T-helper 1 cell treated with Interleukin-12 subunit alpha and Interleukin-12 subunit beta and Interleukin-4 antibody, amounts not matched to agents 30 ng/mL and 1 ng/mL, for 36 hours (primary cell): ENCODE measurements around the gene PARS2. TPM values are rescaled to one million over a fixed set of nuclear protein-coding genes. Genes with fewer than 3 reads are reported as not detected.

Experiments
- intact Hi-C: fragments of 100-400 bp; cut with micrococcal nuclease; formaldehyde crosslinking; loops from one replicate; pipeline ENCODE4 v1.15.1; 2024
- total RNA-seq: library from RNA; stranded (reverse); gene quantifications from 2 replicates; pipeline ENCODE4 v1.2.3, GENCODE V29; 2022

Gene PARS2
- 5.0 and 5.6 TPM in 2 replicates for total RNA-seq

DNA sequence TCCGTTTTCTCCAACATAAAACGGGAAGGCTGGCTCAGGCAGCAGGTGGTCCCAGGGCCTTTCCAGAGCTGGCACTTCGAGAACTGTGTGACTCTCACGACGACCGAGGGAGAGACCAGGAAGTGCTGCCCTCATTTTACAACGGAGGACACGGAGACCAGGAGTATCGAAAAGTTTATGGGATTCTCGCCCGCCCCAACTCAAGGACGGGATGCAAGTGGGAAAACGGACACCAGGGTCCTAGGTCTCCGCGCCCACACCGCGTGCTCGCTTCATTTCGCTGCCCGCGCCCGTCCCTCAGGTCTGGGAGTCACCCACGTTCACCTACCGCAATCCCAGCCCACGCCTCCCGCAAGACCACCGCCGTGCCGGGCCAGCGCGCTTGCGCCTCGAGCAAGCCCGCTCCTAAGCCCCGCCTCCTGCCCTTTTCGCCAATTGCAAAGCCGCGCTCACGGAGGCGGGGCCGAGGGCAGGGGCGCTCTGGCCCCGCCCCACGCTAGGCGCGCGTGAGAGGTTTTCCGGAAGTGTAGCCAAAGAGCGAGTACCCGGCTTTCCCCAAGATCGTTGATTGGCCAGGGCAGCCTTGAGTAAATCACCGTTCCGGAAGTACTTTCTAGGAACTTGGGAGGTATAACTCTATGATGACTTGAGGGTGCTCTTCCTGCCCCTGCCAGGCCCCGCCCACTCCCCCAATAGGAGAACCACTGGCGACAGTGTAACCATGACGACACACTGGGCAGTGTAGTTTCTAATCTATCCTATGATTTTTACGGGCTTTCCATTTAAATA lies at the start of gene PARS2:
TSS of gene PARS2 (minus strand) at position 391 of the 789 bp plus-strand sequence. CDS start 5,362 bp downstream, outside the sequence.
- intact Hi-C loops: loop anchor here (1.0 to 5.0 kb wide), 12 partner anchors 37 to 1437 kb away; partner anchors contain the start of genes CYB5RL, DHCR24, LRP8 and MRPL37

DNA sequence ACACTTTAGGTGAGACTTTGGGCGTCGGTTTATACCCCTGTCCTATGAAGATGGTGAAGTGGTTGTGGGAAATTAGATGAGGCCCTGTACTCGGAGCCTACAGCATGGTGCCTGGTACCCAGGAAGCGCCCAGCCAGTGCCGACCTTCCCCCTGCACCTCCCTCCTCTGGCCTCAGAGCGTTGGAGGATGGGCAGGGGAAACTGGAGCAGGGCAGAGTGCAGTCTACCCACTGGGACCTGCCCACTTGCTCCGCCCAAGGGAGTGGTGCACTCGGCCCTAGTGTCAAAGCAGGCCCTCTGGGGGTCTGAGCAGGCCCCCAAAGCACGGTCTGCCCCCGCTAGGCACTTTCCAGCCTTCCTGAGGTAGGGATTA lies 49.8 kb upstream of the PARS2 start:
- intact Hi-C loops: no loop called here

DNA sequence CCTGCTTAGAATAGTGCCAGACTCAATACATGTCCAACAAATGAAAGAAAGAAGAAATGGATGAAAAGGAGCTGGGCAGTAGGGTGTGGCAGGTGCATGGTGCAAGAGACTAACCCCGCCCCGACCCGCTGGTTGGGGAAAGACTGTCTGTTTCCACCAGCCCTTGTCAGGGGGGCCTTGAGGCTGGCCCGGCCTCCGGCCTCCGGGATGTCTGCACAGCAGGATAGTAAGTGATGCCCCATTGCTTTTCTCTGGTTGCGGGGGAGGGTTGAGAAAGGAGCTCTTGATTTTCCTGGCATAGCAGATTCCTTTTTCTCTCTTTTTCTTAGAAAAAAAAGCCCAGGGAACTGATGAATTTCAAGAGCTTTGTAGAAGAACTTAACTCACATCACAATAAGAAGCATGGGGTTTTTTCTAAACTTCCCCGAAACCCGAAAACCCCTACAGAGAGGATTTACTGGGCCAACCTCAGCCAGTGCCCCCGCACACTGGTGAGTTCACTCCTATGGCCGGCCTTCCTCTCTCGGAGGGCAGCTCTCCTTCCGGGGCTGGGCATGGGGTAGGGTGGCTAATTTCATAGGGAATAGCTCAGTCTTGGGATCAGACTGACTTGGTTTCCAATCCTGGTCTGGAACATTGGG lies 49.3 kb upstream of the PARS2 start:
- intact Hi-C loops: no loop called here

DNA sequence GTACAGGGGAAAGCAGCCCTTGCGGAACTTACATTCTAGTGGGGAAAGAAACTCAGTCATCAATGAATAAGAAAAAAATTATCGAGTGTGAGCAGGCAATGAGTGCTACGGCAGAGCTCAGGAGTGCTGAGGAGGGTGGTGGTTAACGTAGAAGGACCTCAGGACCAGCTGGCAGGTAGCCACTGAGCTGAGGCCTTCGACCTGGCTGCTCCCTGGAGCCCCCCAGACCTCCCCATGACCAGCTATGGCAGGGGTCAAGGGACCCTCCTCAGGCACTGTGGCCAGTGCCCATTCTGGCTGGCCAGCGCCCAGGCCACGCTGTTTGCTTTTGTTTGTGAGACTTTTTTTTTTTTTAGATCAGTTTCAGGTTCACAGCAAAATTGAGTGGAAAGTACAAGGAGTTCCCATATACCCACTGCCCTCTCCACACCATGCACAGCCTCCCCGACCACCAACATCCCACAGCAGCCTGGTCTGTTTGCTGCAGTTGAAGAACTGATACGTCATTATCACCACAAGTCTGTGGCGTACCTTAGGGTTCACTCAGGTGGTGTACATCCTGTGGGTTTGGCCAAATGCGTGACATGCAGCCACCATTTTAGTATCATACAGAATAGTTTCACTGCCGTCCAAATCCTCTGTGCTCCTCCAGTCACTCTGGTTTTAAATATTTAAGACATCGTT lies 48.6 kb upstream of the PARS2 start:
- intact Hi-C loops: no loop called here

DNA sequence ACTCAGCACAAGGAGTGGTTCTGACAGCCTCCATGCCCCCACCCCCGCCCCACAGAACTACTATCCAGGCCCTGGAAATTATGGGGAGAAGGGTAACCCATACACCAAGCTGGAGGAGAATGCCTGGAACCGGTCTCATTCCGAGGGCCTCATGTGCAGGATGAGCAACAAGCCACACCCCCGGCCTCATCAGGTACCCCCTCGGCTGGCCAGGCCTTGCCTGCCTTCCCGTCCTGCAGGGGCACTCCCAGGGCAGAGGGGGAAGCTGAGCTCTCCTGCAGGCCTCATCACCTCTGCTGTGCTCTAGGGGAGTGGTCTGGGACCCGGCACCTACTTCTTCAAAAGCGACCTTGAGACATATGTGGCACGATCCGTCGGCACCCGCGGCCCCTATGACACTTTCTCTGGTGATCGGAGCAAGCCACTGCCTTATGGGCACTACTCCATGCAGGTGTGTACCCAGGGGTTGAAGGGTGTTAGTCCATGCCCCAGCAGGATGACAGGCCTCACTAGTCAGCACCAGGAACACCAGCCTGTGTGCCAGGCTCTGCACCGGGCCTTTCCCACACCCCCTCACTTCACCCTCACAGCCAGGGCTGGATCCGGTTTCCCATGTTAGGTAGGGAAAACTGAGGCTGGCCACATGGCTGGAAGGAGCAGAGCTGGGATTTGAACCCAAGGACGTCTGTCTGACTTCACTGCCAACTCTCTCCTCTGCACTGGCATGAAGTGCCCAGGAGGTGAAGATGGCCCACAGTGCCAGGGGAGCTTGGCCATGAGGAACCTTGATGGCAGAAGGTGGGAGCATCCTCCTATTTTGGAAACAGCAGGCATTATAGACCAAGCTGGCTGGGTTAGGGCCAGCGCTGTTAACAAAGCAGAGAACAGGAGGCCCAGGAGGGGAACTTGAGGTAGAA lies 47.7 kb upstream of the PARS2 start:
- intact Hi-C loops: loop anchor here (2.0 kb wide), 1 partner anchor 323 kb away; no protein-coding TSS in a partner anchor

DNA sequence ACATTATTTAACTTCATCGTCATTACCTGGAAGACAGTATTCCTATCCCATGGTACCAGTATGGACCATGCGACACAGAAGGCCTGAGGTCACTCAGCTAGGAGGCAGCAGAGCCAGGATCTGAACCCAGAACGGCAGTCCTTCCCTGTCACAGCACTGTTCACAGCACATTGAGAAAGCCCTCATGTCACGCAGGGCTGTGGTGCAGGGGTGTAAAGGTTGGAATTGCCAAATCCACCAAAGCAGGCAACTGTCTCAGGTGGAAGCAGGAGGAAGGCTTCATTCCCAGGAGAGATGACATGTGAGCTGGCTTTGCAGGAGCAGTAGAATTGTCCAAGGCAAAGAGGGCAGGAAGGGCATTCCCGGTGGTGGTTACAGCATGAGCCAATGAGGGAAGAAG lies 46.7 kb upstream of the PARS2 start:
- intact Hi-C loops: loop anchor here (2.0 kb wide), 1 partner anchor 322 kb away; no protein-coding TSS in a partner anchor

DNA sequence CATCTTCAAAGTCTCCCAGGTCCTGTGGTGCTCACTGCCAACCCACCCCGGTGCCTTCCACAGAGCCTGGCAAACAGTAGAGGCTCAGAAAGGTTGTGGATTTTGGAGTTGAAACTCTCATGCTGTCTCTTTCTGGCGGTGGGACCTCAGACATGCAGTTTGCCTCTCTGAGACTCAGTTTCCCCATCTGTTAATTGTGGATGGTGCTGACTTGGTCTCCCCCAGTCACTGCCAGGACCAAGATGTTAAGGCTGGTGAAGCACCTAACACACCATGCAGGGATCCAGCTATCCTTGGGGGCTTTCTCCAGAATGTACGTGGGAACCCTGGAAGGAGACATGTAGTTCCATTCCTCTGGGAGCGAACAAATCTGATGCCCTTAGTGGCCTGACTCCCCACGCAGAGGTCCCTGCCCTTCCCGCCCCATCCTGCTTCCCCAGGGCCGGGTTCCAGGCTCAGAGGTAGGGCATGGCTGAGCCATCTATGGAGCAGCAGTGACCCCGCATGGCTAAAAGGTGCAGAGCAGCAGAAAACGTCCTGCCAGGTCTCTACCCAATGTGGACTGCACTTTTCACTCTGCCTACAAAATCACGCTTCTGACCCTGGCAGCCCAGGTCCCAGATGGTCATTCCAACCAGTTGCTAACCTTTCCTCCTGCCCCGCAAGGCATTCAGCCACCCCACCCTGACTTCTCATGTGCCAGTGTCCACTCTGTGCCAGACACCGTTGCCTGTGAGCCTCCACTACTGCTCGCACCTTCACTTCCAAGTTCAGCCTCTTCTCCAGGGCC lies 46.0 kb upstream of the PARS2 start:
- intact Hi-C loops: loop anchor here (1.0 to 2.0 kb wide), 9 partner anchors 42 to 949 kb away; partner anchors contain the start of gene PARS2

DNA sequence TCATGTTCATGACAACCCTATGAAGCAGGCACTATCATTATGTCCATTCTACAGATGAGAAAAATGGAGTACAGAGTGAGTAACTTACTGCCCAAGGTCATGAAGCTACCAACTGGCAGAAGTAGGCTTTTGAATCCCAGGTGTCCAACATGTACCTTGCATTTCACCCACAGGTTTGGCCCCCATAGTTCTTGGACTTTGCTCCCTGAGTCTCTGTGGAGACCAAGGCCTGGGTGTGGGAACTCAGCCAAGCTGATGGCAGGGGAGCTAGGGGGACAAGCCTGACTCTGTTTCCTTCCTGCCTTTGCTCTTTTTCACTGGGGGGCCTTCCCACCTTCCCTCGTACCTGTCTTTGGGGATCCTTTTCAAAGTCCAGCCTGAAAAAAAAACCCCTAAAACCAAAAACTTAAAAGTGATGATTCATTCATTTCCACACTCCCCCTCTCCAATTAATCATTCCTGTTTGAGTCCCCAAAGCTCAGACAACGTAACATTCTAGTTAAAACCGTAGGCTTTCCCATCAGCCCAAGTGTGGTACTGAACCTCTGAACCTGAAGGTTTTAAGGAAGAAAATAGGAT lies 45.3 kb upstream of the PARS2 start:
- intact Hi-C loops: loop anchor here (1.0 to 10.0 kb wide), 11 partner anchors 41 to 1885 kb away; partner anchors contain the start of genes ECHDC2, PARS2 and SCP2

DNA sequence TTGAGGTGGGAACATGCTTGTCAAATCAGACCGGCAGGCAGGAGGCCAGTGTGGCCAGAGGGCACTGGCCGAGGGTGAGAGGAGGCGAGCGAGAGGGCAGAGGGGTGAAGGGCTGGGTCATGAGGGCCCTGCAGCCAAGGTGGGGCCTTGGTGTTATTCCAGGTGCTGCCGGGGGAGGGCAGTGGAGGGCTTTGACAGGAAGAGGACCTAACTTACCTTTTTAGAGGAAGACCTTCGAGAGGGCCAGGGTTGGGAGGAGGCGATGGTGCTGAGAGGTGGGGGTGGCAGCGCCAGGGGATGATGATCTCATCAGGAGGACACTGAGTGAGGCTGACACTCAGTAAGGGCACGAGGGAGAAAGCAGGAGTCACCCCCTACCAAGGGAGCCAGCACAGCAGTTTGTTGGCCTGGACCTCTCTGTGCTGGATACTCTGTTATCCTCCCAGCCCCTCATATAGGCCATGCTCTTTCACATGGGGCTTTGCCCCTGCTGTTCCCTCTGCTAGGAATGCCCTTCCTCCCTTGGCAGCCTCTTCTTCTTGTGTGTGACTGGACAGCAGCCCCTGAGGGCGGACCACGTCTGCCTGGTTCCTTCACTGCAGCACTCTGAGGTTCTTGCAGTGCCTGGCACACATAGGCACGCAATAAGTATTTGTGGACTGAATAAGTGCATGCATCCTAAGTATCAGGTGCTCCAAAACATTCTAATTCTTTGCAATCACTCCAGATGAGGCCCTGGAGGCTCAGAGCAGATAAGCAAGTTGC lies 44.3 kb upstream of the PARS2 start:
- intact Hi-C loops: loop anchor here (10.0 kb wide), 2 partner anchors 446 to 1884 kb away; partner anchors contain the start of genes ECHDC2 and SCP2

DNA sequence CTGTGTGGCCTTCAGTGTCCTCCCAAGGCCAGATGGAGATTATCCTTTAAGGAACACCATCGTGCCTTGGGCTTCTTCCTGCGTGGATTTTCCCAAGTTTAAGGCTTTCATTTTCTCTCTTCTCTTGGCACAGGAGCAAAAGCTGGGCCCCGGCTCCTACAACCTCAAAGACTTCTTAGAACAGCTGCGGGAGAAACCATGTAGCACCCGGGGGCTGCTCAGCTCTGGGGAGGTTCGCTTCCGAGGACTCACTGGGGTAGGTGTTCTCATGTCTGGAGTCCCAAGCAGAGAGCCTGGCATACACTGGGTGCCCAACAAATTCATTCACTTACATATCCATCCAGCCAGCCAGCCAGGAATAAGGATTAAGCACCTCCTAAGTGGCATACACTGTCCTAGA lies 43.4 kb upstream of the PARS2 start:
- intact Hi-C loops: loop anchor here (10.0 kb wide), 2 partner anchors 447 to 1883 kb away; partner anchors contain the start of genes ECHDC2 and SCP2

DNA sequence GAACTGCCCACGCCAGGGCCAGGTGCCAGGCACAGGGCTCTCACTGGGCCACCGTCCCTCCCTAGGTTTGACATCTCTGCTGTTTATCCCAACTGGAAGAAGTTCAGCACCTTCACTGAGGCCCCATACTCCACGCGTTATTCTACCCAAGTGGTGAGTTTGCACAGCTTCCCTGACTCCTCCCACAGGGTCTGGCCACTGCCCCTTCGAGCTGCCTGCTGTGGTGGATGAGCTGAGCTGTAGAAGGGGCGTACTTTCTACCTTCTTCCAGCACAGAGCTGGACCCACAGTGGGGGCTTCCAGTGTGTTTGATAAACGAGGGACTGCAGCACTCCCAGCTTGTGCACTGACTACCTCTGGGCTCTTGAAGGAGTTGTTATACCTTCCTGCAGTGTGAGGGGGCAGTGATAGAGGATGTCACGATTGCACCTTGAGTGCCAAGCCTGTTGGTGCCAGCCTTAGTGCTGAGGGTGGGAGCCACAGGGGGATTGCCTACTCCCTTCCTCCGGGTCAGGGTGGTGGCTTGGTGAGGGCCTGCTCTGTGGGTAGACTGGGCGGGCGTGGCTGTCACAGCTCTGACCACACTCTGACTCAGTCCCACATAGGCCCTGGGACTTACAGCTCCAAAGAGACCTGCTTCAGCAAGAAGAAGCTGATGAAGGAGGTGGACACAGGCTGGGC lies 42.7 kb upstream of the PARS2 start:
- intact Hi-C loops: loop anchor here (10.0 kb wide), 2 partner anchors 448 to 1882 kb away; partner anchors contain the start of genes ECHDC2 and SCP2

DNA sequence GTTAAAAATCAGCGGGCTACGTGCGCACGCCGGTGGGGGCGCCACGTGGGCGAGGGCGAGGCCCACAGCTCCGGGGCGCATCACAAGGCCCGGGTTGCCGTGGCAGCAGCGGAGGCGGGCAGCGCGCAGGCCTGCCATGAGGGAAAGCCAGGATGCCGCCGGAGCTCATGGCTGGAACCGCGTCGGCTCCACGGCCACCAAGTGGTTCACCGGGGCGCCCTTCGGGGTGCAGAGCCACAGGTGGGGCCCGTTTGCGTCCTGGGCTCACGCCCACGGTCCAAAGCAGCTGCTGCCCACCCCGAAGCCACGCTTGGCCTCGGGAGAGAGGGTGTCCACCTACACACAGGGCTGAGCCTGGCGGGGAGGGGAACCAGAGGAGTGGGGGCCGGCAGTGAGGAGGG lies 41.7 kb upstream of the PARS2 start:
- intact Hi-C loops: loop anchor here (10.0 kb wide), 2 partner anchors 449 to 1881 kb away; partner anchors contain the start of genes ECHDC2 and SCP2

DNA sequence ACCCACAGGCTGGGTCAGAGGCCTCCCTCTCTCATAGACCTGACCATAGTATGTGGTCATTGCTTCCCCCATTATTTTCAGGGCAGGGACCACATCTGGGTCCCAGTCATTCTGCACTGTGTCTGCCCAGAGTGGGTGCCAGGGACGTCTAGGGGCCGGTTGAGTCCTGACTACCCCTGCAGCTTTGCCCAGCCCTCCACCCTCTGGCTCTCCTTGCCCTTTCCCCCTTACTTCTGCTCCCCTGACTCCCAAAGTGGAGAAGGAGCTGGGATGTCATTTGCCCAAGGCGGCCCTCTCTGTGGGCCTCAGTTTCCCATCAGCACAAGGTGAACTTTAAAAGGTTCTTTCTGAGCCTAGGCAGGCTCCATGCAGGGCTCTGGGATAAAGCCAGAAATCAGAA lies 41.1 kb upstream of the PARS2 start:
- intact Hi-C loops: loop anchor here (10.0 kb wide), 2 partner anchors 449 to 1881 kb away; partner anchors contain the start of genes ECHDC2 and SCP2

DNA sequence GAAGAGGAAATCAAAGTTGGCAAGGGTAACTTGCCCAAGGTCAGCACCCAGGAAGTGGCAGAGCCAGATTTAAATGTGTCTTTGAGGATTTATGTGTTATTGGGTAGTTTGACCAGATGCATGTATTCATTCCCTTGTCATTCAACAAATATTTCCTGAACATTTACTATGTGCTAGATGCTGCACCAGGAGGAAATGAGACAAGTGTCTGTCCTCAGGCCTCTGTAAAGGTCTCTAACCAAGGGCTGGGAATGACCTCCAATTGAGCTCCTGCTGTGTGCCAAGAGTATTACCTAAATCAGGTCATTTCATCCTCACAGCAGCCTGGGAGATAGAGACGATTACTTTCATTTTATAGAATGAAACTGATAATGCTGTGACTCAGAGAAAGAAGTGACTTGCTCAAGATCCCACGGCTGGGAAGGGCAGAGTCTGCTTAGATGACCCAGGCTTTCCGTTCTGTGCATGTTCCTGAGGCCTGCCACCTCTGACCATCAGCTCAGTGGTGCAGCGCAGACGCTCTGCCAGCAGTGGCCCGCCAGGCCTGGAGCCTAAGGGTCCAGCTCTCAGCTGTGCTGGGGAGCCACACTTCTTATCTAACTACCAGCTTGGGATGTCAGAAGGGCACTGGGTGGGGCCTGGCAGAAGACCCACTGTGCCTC lies 40.3 kb upstream of the PARS2 start:
- intact Hi-C loops: loop anchor here (5.0 to 10.0 kb wide), 4 partner anchors 262 to 1880 kb away; partner anchors contain the start of genes CYB5RL, ECHDC2, MRPL37 and SCP2

DNA sequence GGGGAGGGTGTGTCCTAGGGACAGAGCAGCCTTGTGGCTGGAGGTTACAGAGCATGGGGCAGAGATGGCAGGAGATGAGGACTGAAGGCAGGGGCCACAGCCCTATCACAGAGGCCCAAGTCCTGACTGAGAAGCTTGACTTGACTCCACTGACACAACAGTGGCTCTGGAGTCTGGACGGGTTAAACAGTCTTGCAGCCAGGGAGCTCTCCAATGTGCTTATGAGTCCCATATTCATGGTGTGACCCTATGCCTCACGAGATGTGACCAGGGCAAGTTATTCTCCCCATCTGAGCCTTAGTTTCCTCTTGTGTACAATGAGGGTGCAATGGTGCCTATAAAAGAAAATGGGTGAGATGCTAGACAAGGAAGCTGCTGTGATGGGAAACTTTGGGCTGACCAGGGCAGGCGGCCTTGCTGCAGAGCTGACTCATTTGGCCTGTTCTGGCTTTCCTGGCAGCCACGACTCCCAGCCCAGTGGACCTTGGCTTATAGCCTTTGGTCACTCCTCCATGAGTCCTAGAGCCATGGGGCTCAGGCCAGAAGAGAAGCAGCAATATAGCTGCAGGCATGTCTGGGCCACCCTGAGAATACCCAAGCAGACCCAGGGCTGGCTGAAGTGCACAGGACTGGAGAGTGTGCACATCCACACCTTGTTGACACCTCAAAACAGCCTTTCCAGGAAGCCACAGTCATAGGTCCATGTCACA lies 39.6 kb upstream of the PARS2 start:
- intact Hi-C loops: loop anchor here (5.0 to 10.0 kb wide), 4 partner anchors 262 to 1879 kb away; partner anchors contain the start of genes CYB5RL, ECHDC2, MRPL37 and SCP2
